ENCODE data around the gene TEPSIN.

TEPSIN gene

GRCh38 chr17:81208651-81209050, 30.2 kb downstream of the TEPSIN start:
- H3K36me3 ChIP-seq (ENCODE audit: control insufficient read depth, insufficient read depth, low read length): no peaks in the 10 kb centered on the region
- no peaks in the 10 kb centered on the region for H3K4me1 ChIP-seq (ENCODE audit: control insufficient read depth, insufficient read depth, low read length, poor library complexity, severe bottlenecking)
- H3K27ac ChIP-seq (ENCODE audit: insufficient read depth, low read length, poor library complexity, severe bottlenecking): no peak overlapping the region
- DNase-seq: no peak
- H3K4me3 ChIP-seq (ENCODE audit: insufficient read depth, low read depth, low read length, poor library complexity, severe bottlenecking): no peak overlapping the region
- H3K9me3 ChIP-seq (ENCODE audit: control insufficient read depth, low read length): no peaks in the 10 kb centered on the region
- H3K27me3 ChIP-seq (replicated peaks; ENCODE audit: control insufficient read depth, insufficient read depth, low read length, poor library complexity, severe bottlenecking): no peaks in the 10 kb centered on the region

GRCh38 chr17:81207610-81208581, 31.0 kb downstream of the TEPSIN start:
- DNase-seq: no peak
- H3K4me3 ChIP-seq (ENCODE audit: insufficient read depth, low read depth, low read length, poor library complexity, severe bottlenecking): no peak overlapping the region
- no peaks in the 10 kb centered on the region for H3K36me3 ChIP-seq (ENCODE audit: control insufficient read depth, insufficient read depth, low read length)
- H3K27me3 ChIP-seq (replicated peaks; ENCODE audit: control insufficient read depth, insufficient read depth, low read length, poor library complexity, severe bottlenecking): no peaks in the 10 kb centered on the region
- H3K9me3 ChIP-seq (ENCODE audit: control insufficient read depth, low read length): no peaks in the 10 kb centered on the region
- H3K4me1 ChIP-seq (ENCODE audit: control insufficient read depth, insufficient read depth, low read length, poor library complexity, severe bottlenecking): no peaks in the 10 kb centered on the region
- H3K27ac ChIP-seq (ENCODE audit: insufficient read depth, low read length, poor library complexity, severe bottlenecking): no peak overlapping the region

GRCh38 chr17:81206657-81207056, 32.2 kb downstream of the TEPSIN start:
- no peaks in the 10 kb centered on the region for H3K27me3 ChIP-seq (replicated peaks; ENCODE audit: control insufficient read depth, insufficient read depth, low read length, poor library complexity, severe bottlenecking)
- no peak overlapping the region for H3K4me3 ChIP-seq (ENCODE audit: insufficient read depth, low read depth, low read length, poor library complexity, severe bottlenecking)
- no peaks in the 10 kb centered on the region for H3K4me1 ChIP-seq (ENCODE audit: control insufficient read depth, insufficient read depth, low read length, poor library complexity, severe bottlenecking)
- H3K27ac ChIP-seq (ENCODE audit: insufficient read depth, low read length, poor library complexity, severe bottlenecking): no peak overlapping the region
- H3K9me3 ChIP-seq (ENCODE audit: control insufficient read depth, low read length): no peaks in the 10 kb centered on the region
- no peaks in the 10 kb centered on the region for H3K36me3 ChIP-seq (ENCODE audit: control insufficient read depth, insufficient read depth, low read length)
- DNase-seq: no peak

- H3K36me3 ChIP-seq (ENCODE audit: control insufficient read depth, insufficient read depth, low read length): no peaks in the 10 kb centered on the region
- H3K4me1 ChIP-seq (ENCODE audit: control insufficient read depth, insufficient read depth, low read length, poor library complexity, severe bottlenecking): no peaks in the 10 kb centered on the region
- no peak for DNase-seq
- H3K27me3 ChIP-seq (replicated peaks; ENCODE audit: control insufficient read depth, insufficient read depth, low read length, poor library complexity, severe bottlenecking): no peaks in the 10 kb centered on the region
- no peak overlapping the region for H3K27ac ChIP-seq (ENCODE audit: insufficient read depth, low read length, poor library complexity, severe bottlenecking)
- H3K9me3 ChIP-seq (ENCODE audit: control insufficient read depth, low read length): no peaks in the 10 kb centered on the region
- no peak overlapping the region for H3K4me3 ChIP-seq (ENCODE audit: insufficient read depth, low read depth, low read length, poor library complexity, severe bottlenecking)
Observed at GRCh38 chr17:81206166-81206565, 32.7 kb downstream of the TEPSIN start.

- no peak overlapping the region for H3K4me3 ChIP-seq (ENCODE audit: insufficient read depth, low read depth, low read length, poor library complexity, severe bottlenecking)
- no peak for DNase-seq
- no peaks in the 10 kb centered on the region for H3K4me1 ChIP-seq (ENCODE audit: control insufficient read depth, insufficient read depth, low read length, poor library complexity, severe bottlenecking)
- no peaks in the 10 kb centered on the region for H3K9me3 ChIP-seq (ENCODE audit: control insufficient read depth, low read length)
- no peaks in the 10 kb centered on the region for H3K36me3 ChIP-seq (ENCODE audit: control insufficient read depth, insufficient read depth, low read length)
- no peaks in the 10 kb centered on the region for H3K27me3 ChIP-seq (replicated peaks; ENCODE audit: control insufficient read depth, insufficient read depth, low read length, poor library complexity, severe bottlenecking)
- H3K27ac ChIP-seq (ENCODE audit: insufficient read depth, low read length, poor library complexity, severe bottlenecking): no peak overlapping the region
Observed at GRCh38 chr17:81204578-81204977, 34.3 kb downstream of the TEPSIN start.

GRCh38 chr17:81203136-81203535, 35.7 kb downstream of the TEPSIN start:
- H3K27me3 ChIP-seq (replicated peaks; ENCODE audit: control insufficient read depth, insufficient read depth, low read length, poor library complexity, severe bottlenecking): no peaks in the 10 kb centered on the region
- no peaks in the 10 kb centered on the region for H3K9me3 ChIP-seq (ENCODE audit: control insufficient read depth, low read length)
- H3K4me1 ChIP-seq (ENCODE audit: control insufficient read depth, insufficient read depth, low read length, poor library complexity, severe bottlenecking): no peaks in the 10 kb centered on the region
- no peaks in the 10 kb centered on the region for H3K36me3 ChIP-seq (ENCODE audit: control insufficient read depth, insufficient read depth, low read length)
- H3K4me3 ChIP-seq (ENCODE audit: insufficient read depth, low read depth, low read length, poor library complexity, severe bottlenecking): no peak overlapping the region
- DNase-seq: no peak
- H3K27ac ChIP-seq (ENCODE audit: insufficient read depth, low read length, poor library complexity, severe bottlenecking): no peak overlapping the region

GRCh38 chr17:81202318-81202717, 36.5 kb downstream of the TEPSIN start:
- Histone ChIP-seq H3K4me3 (ENCODE audit: insufficient read depth, low read depth, low read length, poor library complexity, severe bottlenecking) (no peak overlapping the region), H3K9me3 (ENCODE audit: control insufficient read depth, low read length) (no peaks in the 10 kb centered on the region), H3K4me1 (ENCODE audit: control insufficient read depth, insufficient read depth, low read length, poor library complexity, severe bottlenecking) (no peaks in the 10 kb centered on the region), H3K36me3 (ENCODE audit: control insufficient read depth, insufficient read depth, low read length) (no peaks in the 10 kb centered on the region), H3K27me3 (replicated peaks; ENCODE audit: control insufficient read depth, insufficient read depth, low read length, poor library complexity, severe bottlenecking) (no peaks in the 10 kb centered on the region), H3K27ac (ENCODE audit: insufficient read depth, low read length, poor library complexity, severe bottlenecking) (no peak overlapping the region)
- no peak for DNase-seq

GRCh38 chr17:81200695-81201580, 37.9 kb downstream of the TEPSIN start:
- H3K36me3 ChIP-seq (ENCODE audit: control insufficient read depth, insufficient read depth, low read length): no peaks in the 10 kb centered on the region

GRCh38 chr17:81200201-81200600, 38.7 kb downstream of the TEPSIN start:
- Histone ChIP-seq H3K36me3 (ENCODE audit: control insufficient read depth, insufficient read depth, low read length) (no peaks in the 10 kb centered on the region), H3K4me1 (ENCODE audit: control insufficient read depth, insufficient read depth, low read length, poor library complexity, severe bottlenecking) (no peaks in the 10 kb centered on the region), H3K4me3 (ENCODE audit: insufficient read depth, low read depth, low read length, poor library complexity, severe bottlenecking) (no peak overlapping the region), H3K27me3 (replicated peaks; ENCODE audit: control insufficient read depth, insufficient read depth, low read length, poor library complexity, severe bottlenecking) (no peaks in the 10 kb centered on the region), H3K27ac (ENCODE audit: insufficient read depth, low read length, poor library complexity, severe bottlenecking) (no peak overlapping the region), H3K9me3 (ENCODE audit: control insufficient read depth, low read length) (no peaks in the 10 kb centered on the region)
- no peak for DNase-seq

More at GRCh38 chr17:81200695-81201580, 37.9 kb downstream of the TEPSIN start:
- H3K4me1 ChIP-seq (ENCODE audit: control insufficient read depth, insufficient read depth, low read length, poor library complexity, severe bottlenecking): no peaks in the 10 kb centered on the region
- no peak for DNase-seq
- H3K27me3 ChIP-seq (replicated peaks; ENCODE audit: control insufficient read depth, insufficient read depth, low read length, poor library complexity, severe bottlenecking): no peaks in the 10 kb centered on the region
- H3K27ac ChIP-seq (ENCODE audit: insufficient read depth, low read length, poor library complexity, severe bottlenecking): no peak overlapping the region
- H3K4me3 ChIP-seq (ENCODE audit: insufficient read depth, low read depth, low read length, poor library complexity, severe bottlenecking): no peak overlapping the region
- H3K9me3 ChIP-seq (ENCODE audit: control insufficient read depth, low read length): no peaks in the 10 kb centered on the region

GRCh38 chr17:81199482-81199830, 39.4 kb downstream of the TEPSIN start:
- no peak overlapping the region for H3K27ac ChIP-seq (ENCODE audit: insufficient read depth, low read length, poor library complexity, severe bottlenecking)
- H3K9me3 ChIP-seq (ENCODE audit: control insufficient read depth, low read length): no peaks in the 10 kb centered on the region
- no peaks in the 10 kb centered on the region for H3K36me3 ChIP-seq (ENCODE audit: control insufficient read depth, insufficient read depth, low read length)
- DNase-seq: no peak
- no peaks in the 10 kb centered on the region for H3K27me3 ChIP-seq (replicated peaks; ENCODE audit: control insufficient read depth, insufficient read depth, low read length, poor library complexity, severe bottlenecking)
- H3K4me3 ChIP-seq (ENCODE audit: insufficient read depth, low read depth, low read length, poor library complexity, severe bottlenecking): no peak overlapping the region
- H3K4me1 ChIP-seq (ENCODE audit: control insufficient read depth, insufficient read depth, low read length, poor library complexity, severe bottlenecking): no peaks in the 10 kb centered on the region
